OCI-LY1 (cell line): ENCODE results near the gene ESPL1.

Source experiments
- EZH2 ChIP-seq: fragments of 200-600 bp; sonication (generic), shearing (Covaris generic); IDR thresholded peaks from 2 replicates; pipeline ENCODE4 v1.8.0; 2017; ENCODE audit warnings: borderline replicate concordance, mixed run types, mild to moderate bottlenecking, antibody characterized with exemption, low read length, moderate library complexity, mixed read lengths
- TF ChIP-seq, protein P1 (sequence below): fragments of 200-600 bp; sonication (generic), shearing (Covaris generic); IDR thresholded peaks from 2 replicates; pipeline ENCODE4 v1.5.1; 2017; ENCODE audit warnings: mild to moderate bottlenecking, antibody characterized with exemption, low read length, moderate library complexity, mixed read lengths

DNA sequence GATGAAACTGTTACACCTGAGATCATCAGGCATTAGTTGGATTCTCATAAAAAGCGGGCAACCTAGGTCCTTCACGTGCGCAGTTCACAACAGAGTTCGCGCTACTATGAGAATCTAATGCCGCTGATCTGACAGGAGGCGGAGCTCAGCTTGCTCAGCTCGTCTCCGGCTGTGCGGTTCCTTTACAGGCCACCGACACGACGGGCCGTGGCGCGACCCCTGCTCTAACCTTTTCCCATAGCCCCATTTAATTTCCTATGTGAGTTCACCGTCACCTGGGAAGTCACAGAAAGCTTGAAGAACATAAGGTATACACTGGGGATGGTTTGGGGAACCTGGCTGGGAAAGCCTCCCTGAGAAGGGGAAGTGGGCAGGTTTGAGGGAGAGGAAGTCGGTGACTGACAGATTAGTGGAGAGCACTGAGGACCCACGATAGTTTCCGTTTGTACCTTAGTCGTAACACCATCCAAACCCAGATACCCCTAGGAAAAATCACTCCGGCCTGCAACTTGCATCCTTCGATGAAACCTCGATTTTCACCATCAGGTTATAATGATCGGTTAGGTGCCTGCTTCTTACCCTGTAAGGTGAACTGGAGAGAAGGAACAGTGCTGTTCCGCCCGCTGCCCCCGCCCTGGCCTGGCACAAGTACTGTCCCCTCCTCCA lies 56.1 kb downstream of the ESPL1 start:
- TF ChIP-seq, protein P1, sequence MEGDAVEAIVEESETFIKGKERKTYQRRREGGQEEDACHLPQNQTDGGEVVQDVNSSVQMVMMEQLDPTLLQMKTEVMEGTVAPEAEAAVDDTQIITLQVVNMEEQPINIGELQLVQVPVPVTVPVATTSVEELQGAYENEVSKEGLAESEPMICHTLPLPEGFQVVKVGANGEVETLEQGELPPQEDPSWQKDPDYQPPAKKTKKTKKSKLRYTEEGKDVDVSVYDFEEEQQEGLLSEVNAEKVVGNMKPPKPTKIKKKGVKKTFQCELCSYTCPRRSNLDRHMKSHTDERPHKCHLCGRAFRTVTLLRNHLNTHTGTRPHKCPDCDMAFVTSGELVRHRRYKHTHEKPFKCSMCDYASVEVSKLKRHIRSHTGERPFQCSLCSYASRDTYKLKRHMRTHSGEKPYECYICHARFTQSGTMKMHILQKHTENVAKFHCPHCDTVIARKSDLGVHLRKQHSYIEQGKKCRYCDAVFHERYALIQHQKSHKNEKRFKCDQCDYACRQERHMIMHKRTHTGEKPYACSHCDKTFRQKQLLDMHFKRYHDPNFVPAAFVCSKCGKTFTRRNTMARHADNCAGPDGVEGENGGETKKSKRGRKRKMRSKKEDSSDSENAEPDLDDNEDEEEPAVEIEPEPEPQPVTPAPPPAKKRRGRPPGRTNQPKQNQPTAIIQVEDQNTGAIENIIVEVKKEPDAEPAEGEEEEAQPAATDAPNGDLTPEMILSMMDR, result no peak
- no peak for TF ChIP-seq EZH2
